Body of pancreas (tissue), 4 donors: ENCODE results near the gene OR2H2. TPM values are rescaled to one million over a fixed set of nuclear protein-coding genes. Genes with fewer than 3 reads are reported as not detected.

Source experiments
- ATAC-seq: fragments of 150-250 bp; one replicate; pipeline ENCODE4 v1.9.1; 2016
- DNase-seq, 4 donors: peaks; one replicate each; pipeline ENCODE4 v3.0.0-alpha.2; 2019
- H3K27ac ChIP-seq, 4 donors: fragments of 200-600 bp; sonication (generic); 1 replicate in 3 of 4; 2 replicates in 1 of 4; pipeline versions ENCODE4 v1.5.1 to v1.6.1; 2016 to 2019; ENCODE audit warnings: mild to moderate bottlenecking in 1 of 4, mixed read lengths in 1 of 4, moderate library complexity in 1 of 4
- H3K27me3 ChIP-seq, 2 donors: fragments of 200-600 bp; sonication (generic); one replicate each; pipeline ENCODE4 v1.6.0; 2016; ENCODE audit warnings: mild to moderate bottlenecking in 1 of 2
- H3K36me3 ChIP-seq, 2 donors: fragments of 200-600 bp; sonication (generic); replicated peaks in 1 of 2; 2 replicates each; pipeline ENCODE4 v1.5.1; 2016; ENCODE audit warnings: low read depth in 2 of 2; ENCODE audit not compliant: insufficient read depth in 1 of 2
- H3K4me1 ChIP-seq: fragments of 200-600 bp; sonication (generic); one replicate; pipeline ENCODE4 v1.6.0; 2016
- H3K4me3 ChIP-seq, 2 donors: fragments of 200-600 bp; sonication (generic); 1 replicate in 1 of 2; 2 replicates in 1 of 2; pipeline ENCODE4 v1.5.1; 2016 to 2019
- H3K9me3 ChIP-seq, 3 donors: fragments of 200-600 bp; sonication (generic); 1 replicate in 2 of 3; 2 replicates in 1 of 3; pipeline ENCODE4 v1.5.1; 2016
- CTCF ChIP-seq, 7 experiments: fragments of 450-650 bp in 4 of 7; fragments of 200-600 bp in 3 of 7; sonication (generic) in 3 of 7; IDR thresholded peaks; one replicate each; pipeline ENCODE4 v1.5.1; 2016 to 2019; ENCODE audit warnings: antibody characterized with exemption in 7 of 7
- POLR2A ChIP-seq, 3 donors: fragments of 450-650 bp; IDR thresholded peaks; one replicate each; pipeline ENCODE4 v1.6.1; 2016; ENCODE audit warnings: antibody characterized with exemption in 3 of 3, mild to moderate bottlenecking in 2 of 3
- WGBS, 2 donors: methylation state at CpG; one replicate each; pipeline ENCODE4 v1.1.5; 2017; 5-methylcytosine and 5-hydroxymethylcytosine counted together
- intact Hi-C: fragments of 100-400 bp; cut with DNase I; formaldehyde crosslinking; loops from one replicate; pipeline ENCODE4 v1.15.1; 2023
- small RNA-seq: library from RNA; depleted of rRNA; stranded (forward); fragments of <200 nt; gene quantifications from one replicate; pipeline ENCODE3, GENCODE V24; 2016
- total RNA-seq, 2 donors: library from RNA; depleted of rRNA; stranded (reverse); fragments of >200 nt; gene quantifications; one replicate each; pipeline ENCODE4 v1.1.0, GENCODE V29; 2016

The OR2H2 gene
- total RNA-seq, 2 donors from 2014 or later: not detected

GRCh38 chr6:29633534-29633905 is 48.6 kb downstream of the OR2H2 start:
- ATAC-seq (peak; percentile 10), DNase-seq (no peak)
- Histone ChIP-seq H3K4me3 (peak overlapping the region; percentile 82 to 83), H3K27me3 (no peaks in the 10 kb centered on the region), H3K27ac (peak overlapping the region in 1 of 4 donors; percentile 49), H3K36me3 (no peaks in the 10 kb centered on the region), H3K9me3 (no peaks in the 10 kb centered on the region), H3K4me1 (peaks cover 25% of the 10 kb centered on the region)
- TF ChIP-seq CTCF (IDR thresholded peaks at IDR 0.05): no peak
- TF ChIP-seq POLR2A (IDR thresholded peaks at IDR 0.05): no peak
- intact Hi-C loops: no loop called here
- WGBS, 2 donors: 8 to 18% methylated on average over 9 of the region's 9 CpGs

GRCh38 chr6:29637247-29637646 is 52.3 kb downstream of the OR2H2 start:
- ATAC-seq: no peak
- H3K4me1 ChIP-seq: peaks cover 9% of the 10 kb centered on the region
- H3K4me3 ChIP-seq: no peak overlapping the region
- intact Hi-C loops: no loop called here
- no peaks in the 10 kb centered on the region for H3K9me3 ChIP-seq
- no peak overlapping the region for H3K27ac ChIP-seq
- DNase-seq: no peak
- H3K27me3 ChIP-seq: no peaks in the 10 kb centered on the region
- no peaks in the 10 kb centered on the region for H3K36me3 ChIP-seq
- TF ChIP-seq POLR2A (IDR thresholded peaks at IDR 0.05): no peak
- TF ChIP-seq CTCF (IDR thresholded peaks at IDR 0.05): no peak
- WGBS, 2 donors: 80 to 90% methylated on average over 9 of the region's 9 CpGs

Small RNA genes lying within 50 kb of the gene (small RNA-seq; reads per million reads assigned to genes)
- gene SNORD32B (0.28 reads per million), gene SUMO2P1 (not detected), gene TMEM183AP1 (not detected)

Other genes with a start within 250 kb of the OR2H2 start
- not detected for gene OR5V1, start 216.3 kb upstream of the OR2H2 start, total RNA-seq
- gene OR12D3, start 209.8 kb upstream of the OR2H2 start, total RNA-seq: not detected
- gene OR12D2, start 189.5 kb upstream of the OR2H2 start, total RNA-seq: not detected
- not detected for gene OR12D1, start 170.2 kb upstream of the OR2H2 start, total RNA-seq
- gene OR10C1, start 145.8 kb upstream of the OR2H2 start, total RNA-seq: not detected
- gene OR11A1, start 128.1 kb upstream of the OR2H2 start, total RNA-seq: not detected
- gene OR2H1, start 128.0 kb upstream of the OR2H2 start, total RNA-seq: not detected
- not detected for gene MAS1L, start 97.2 kb upstream of the OR2H2 start, total RNA-seq
- 10 to 100 TPM in 1 of 2 donors, 1 to 10 TPM in 1; 9.9 to 10.1 TPM for gene UBD, start 25.4 kb upstream of the OR2H2 start, total RNA-seq
- 10 to 100 TPM; 23.7 to 31.9 TPM for gene GABBR1, start 48.1 kb downstream of the OR2H2 start, total RNA-seq
- gene MOG, start 72.0 kb downstream of the OR2H2 start, total RNA-seq: not detected
- gene ZFP57, start 96.0 kb downstream of the OR2H2 start, total RNA-seq: not detected
- 10 to 100 TPM; 25.4 to 51.7 TPM for gene HLA-F, start 138.3 kb downstream of the OR2H2 start, total RNA-seq
- under 1 TPM in 1 of 2 donors, not detected in 1; 0.78 TPM for gene HLA-G, start 242.7 kb downstream of the OR2H2 start, total RNA-seq